Neural cell (in vitro differentiated cells): ENCODE measurements around the gene SLITRK1. TPM values are rescaled to one million over a fixed set of nuclear protein-coding genes. Genes with fewer than 3 reads are reported as not detected.
A peak's percentile ranks its signal among the peaks of the same experiment; 100 is the strongest.

Source experiments
- H2AFZ ChIP-seq: fragments of 200-600, 300-800 bp; sonication (generic), shearing (Covaris generic); 2 replicates; pipeline ENCODE4 v1.6.0; 2014; ENCODE audit warnings: low read depth, mild to moderate bottlenecking, antibody characterized with exemption, low read length, moderate library complexity
- H3F3A ChIP-seq: fragments of 200-600 bp; shearing (Covaris generic); 2 replicates; pipeline ENCODE4 v1.6.1; 2016; ENCODE audit warnings: mild to moderate bottlenecking, moderate library complexity, mixed read lengths, antibody characterized with exemption, low read length; ENCODE audit not compliant: insufficient read depth, poor library complexity, severe bottlenecking
- H3K27ac ChIP-seq: fragments of 200-600, 300-800 bp; sonication (generic), shearing (Covaris generic); 2 replicates; pipeline ENCODE4 v1.5.1; 2014; ENCODE audit warnings: mild to moderate bottlenecking, low read length, moderate library complexity
- H3K27me3 ChIP-seq: fragments of 300-800, 200-600 bp; sonication (generic), shearing (Covaris generic); 2 replicates; pipeline ENCODE4 v1.6.0; 2014; ENCODE audit warnings: mild to moderate bottlenecking, low read depth, low read length, moderate library complexity; ENCODE audit not compliant: insufficient read depth
- H3K36me3 ChIP-seq: fragments of 300-800, 200-600 bp; sonication (generic), shearing (Covaris generic); 2 replicates; pipeline ENCODE4 v1.5.1; 2014; ENCODE audit warnings: mild to moderate bottlenecking, antibody characterized with exemption, low read length, moderate library complexity; ENCODE audit not compliant: insufficient read depth
- H3K4me2 ChIP-seq: fragments of 300-800, 200-600 bp; sonication (generic), shearing (Covaris generic); 2 replicates; pipeline ENCODE4 v1.6.0; 2014; ENCODE audit warnings: mild to moderate bottlenecking, low read length
- H3K4me3 ChIP-seq: fragments of 300-800, 200-600 bp; sonication (generic), shearing (Covaris generic); 2 replicates; pipeline ENCODE4 v1.5.1; 2014; ENCODE audit warnings: mild to moderate bottlenecking, low read length, moderate library complexity
- H3K79me2 ChIP-seq: fragments of 200-600 bp; shearing (Covaris generic); replicated peaks from 2 replicates; pipeline ENCODE4 v1.6.0; 2014; ENCODE audit warnings: mild to moderate bottlenecking, low read length, moderate library complexity; ENCODE audit not compliant: insufficient read depth
- H3K9ac ChIP-seq: fragments of 300-800, 200-600 bp; sonication (generic), shearing (Covaris generic); 2 replicates; pipeline ENCODE4 v1.6.1; 2016; ENCODE audit warnings: mild to moderate bottlenecking, low read length, mixed read lengths
- H3K9me2 ChIP-seq: fragments of 200-600 bp; shearing (Covaris generic); 2 replicates; pipeline ENCODE4 v1.6.1; 2016; ENCODE audit warnings: mild to moderate bottlenecking, low read length, mixed read lengths; ENCODE audit not compliant: insufficient read depth
- H3K9me3 ChIP-seq: fragments of 200-600, 300-800 bp; sonication (generic), shearing (Covaris generic); 2 replicates; pipeline ENCODE4 v1.6.1; 2016; ENCODE audit warnings: mild to moderate bottlenecking, mixed run types, low read length, moderate library complexity, mixed read lengths
- H4K20me1 ChIP-seq: fragments of 200-600 bp; shearing (Covaris generic); 2 replicates; pipeline ENCODE4 v1.6.1; 2016; ENCODE audit warnings: mild to moderate bottlenecking, mixed run types; ENCODE audit not compliant: insufficient read depth
- CTCF ChIP-seq: fragments of 450-650 bp; IDR thresholded peaks from 2 replicates; pipeline ENCODE4 v1.5.1; 2014; ENCODE audit warnings: antibody characterized with exemption, mild to moderate bottlenecking, moderate library complexity; ENCODE audit not compliant: poor library complexity, severe bottlenecking
- EP300 ChIP-seq: fragments of 450-650 bp; conservative IDR thresholded peaks from 2 replicates; pipeline ENCODE4 v1.6.1; 2014; ENCODE audit warnings: antibody characterized with exemption, mild to moderate bottlenecking, moderate library complexity; ENCODE audit not compliant: poor library complexity, severe bottlenecking
- EZH2 ChIP-seq: fragments of 200-600, 300-800 bp; shearing (Covaris generic), sonication (generic); IDR thresholded peaks from 2 replicates; pipeline ENCODE4 v1.6.1; 2014; ENCODE audit warnings: antibody characterized with exemption, low read length, borderline replicate concordance, mild to moderate bottlenecking; ENCODE audit not compliant: insufficient read depth, poor library complexity, severe bottlenecking
- MXI1 ChIP-seq: fragments of 450-650 bp; conservative IDR thresholded peaks from 2 replicates; pipeline ENCODE4 v1.6.1; 2014; ENCODE audit warnings: antibody characterized with exemption, mild to moderate bottlenecking; ENCODE audit not compliant: poor library complexity, severe bottlenecking
- POLR2AphosphoS5 ChIP-seq: IDR thresholded peaks from 2 replicates; pipeline ENCODE4 v1.6.1; 2012
- RAD21 ChIP-seq: fragments of 450-650 bp; conservative IDR thresholded peaks from 2 replicates; pipeline ENCODE4 v1.6.1; 2014; ENCODE audit warnings: antibody characterized with exemption, mild to moderate bottlenecking, moderate library complexity
- REST ChIP-seq: IDR thresholded peaks from 2 replicates; pipeline ENCODE4 v1.6.1; 2012; ENCODE audit warnings: borderline replicate concordance
- SMC3 ChIP-seq: fragments of 450-650 bp; conservative IDR thresholded peaks from 2 replicates; pipeline ENCODE4 v1.6.1; 2014; ENCODE audit warnings: antibody characterized with exemption, mild to moderate bottlenecking, moderate library complexity; ENCODE audit not compliant: poor library complexity
- TAF1 ChIP-seq: IDR thresholded peaks from 2 replicates; pipeline ENCODE4 v1.6.1; 2012; ENCODE audit warnings: low read depth
- polyA minus RNA-seq: library from RNA; depleted of rRNA, polyadenylated mRNA; stranded (reverse); fragments of >200 nt; gene quantifications from 2 replicates; pipeline ENCODE4 v1.2.3, GENCODE V29; 2014
- polyA plus RNA-seq: library from polyadenylated mRNA; depleted of rRNA; stranded (reverse); fragments of >200 nt; gene quantifications from 2 replicates; pipeline ENCODE4 v1.2.3, GENCODE V29; 2014

SLITRK1 gene
- polyA plus RNA-seq: 14.8 and 18.8 TPM in 2 replicates
- 85.2 and 94.1 TPM in 2 replicates for polyA minus RNA-seq

- Histone ChIP-seq H4K20me1 (no peaks in the 10 kb centered on the region), H3K27ac (peak within 1 kb of the TSS; percentile 98), H3K9ac (peak within 1 kb of the TSS; percentile 95), H3K9me2 (no peaks in the 10 kb centered on the region), H3K27me3 (no peaks in the 10 kb centered on the region), H3K4me2 (peak within 1 kb of the TSS; percentile 56), H3K4me3 (peak within 1 kb of the TSS; percentile 87), H3K9me3 (no peaks in the 10 kb centered on the region), H3K36me3 (peaks cover 13% of the 10 kb centered on the region), H3F3A (no peaks in the 10 kb centered on the region), H3K79me2 (peaks cover 46% of the 10 kb centered on the region), H2AFZ (peak within 1 kb of the TSS; percentile 67)
- TF ChIP-seq SMC3 (peak; percentile 68), TAF1 (no peak), RAD21 (peak; percentile 62), POLR2AphosphoS5 (peak; percentile 56), EZH2 (no peak), MXI1 (peak; percentile 49), EP300 (peak; percentile 69), REST (peak; percentile 88), CTCF (peak; percentile 59)
These were observed at the start of gene SLITRK1 for GRCh38 chr13:83881917-83882605. Gene SLITRK1 (minus strand): TSS chr13:83882474. CDS start chr13:83881507, 967 bp downstream.

- TF ChIP-seq EZH2 (no peak), CTCF (no peak), REST (no peak), POLR2AphosphoS5 (no peak), RAD21 (no peak), SMC3 (no peak), EP300 (no peak), MXI1 (no peak), TAF1 (no peak)
- no peaks in the 10 kb centered on the region for H3K9me2 ChIP-seq
- no peaks in the 10 kb centered on the region for H3K36me3 ChIP-seq
- no peak overlapping the region for H3K4me3 ChIP-seq
- H3K27ac ChIP-seq: no peak overlapping the region
- H4K20me1 ChIP-seq: no peaks in the 10 kb centered on the region
- no peak overlapping the region for H3K4me2 ChIP-seq
- H3K79me2 ChIP-seq: no peaks in the 10 kb centered on the region
- no peak overlapping the region for H3K9ac ChIP-seq
- H2AFZ ChIP-seq: no peak overlapping the region
- no peaks in the 10 kb centered on the region for H3K9me3 ChIP-seq
- H3F3A ChIP-seq: no peaks in the 10 kb centered on the region
- H3K27me3 ChIP-seq: no peaks in the 10 kb centered on the region
These were observed 46.9 kb upstream of the SLITRK1 start for GRCh38 chr13:83929157-83929556.
